GF-D8 (cell line): ENCODE data around the gene TMEM243.

Experiments used
- DNase-seq: peaks from one replicate; lab custom pipeline; 2025; lab: John Stamatoyannopoulos, UW

The TMEM243 gene

DNA sequence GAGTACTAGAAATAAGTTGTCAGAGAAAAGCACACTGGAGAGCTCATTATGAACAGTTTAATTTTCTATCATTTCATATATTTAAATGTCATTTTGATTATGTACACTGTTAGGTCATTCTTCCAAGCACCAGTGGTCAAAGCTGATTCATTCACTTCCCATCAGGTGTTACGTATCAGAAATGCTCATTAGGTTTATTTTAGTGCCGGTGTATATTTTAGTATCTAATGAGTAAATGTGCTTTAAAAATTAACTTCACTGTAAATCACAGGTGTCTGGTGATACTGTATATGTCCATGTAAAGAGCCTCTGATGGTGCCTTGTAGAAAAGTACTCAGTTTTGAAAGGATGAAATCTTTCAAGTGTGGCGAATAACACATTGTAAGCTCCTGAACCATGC is 63.7 kb downstream of the TMEM243 start:
- DNase-seq, result no peak

DNA sequence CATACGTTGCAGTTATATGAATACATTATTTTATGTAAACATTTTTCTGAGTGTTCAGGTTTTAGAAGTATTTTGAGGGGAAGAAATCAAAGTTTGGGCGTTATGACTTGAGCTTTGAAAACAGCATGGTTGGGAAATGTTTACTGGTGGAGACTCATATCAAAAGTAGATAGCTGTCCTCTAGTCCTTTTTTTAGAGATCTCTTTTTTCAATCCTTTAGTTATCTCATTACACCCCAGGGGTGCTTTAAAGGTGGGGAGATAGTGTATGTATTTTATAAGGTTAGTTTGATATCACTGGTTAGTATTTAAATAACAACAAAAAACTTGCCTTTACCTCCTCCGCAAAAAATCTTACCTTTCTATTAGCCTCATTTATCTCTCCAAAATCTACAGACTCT is 65.0 kb downstream of the TMEM243 start:
- no peak for DNase-seq

DNA sequence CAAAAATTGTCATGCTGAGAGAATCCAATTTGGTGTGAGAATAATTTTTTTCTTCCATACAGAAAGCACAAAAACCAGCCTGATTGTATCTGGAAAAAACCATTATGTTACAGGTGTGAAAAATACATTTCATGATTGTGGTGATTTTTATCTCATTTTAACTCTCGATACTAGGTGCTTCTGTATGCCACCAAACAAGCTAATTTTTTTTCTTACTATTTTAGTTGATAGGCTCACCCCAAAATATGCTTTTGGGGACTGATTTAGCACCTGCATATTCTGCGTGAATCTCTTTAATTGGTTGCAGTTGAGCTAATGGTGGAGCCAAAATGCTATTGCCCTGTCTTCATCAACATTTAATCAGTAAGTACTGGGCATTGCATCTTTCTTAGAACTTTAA is 65.4 kb downstream of the TMEM243 start:
- no peak for DNase-seq

DNA sequence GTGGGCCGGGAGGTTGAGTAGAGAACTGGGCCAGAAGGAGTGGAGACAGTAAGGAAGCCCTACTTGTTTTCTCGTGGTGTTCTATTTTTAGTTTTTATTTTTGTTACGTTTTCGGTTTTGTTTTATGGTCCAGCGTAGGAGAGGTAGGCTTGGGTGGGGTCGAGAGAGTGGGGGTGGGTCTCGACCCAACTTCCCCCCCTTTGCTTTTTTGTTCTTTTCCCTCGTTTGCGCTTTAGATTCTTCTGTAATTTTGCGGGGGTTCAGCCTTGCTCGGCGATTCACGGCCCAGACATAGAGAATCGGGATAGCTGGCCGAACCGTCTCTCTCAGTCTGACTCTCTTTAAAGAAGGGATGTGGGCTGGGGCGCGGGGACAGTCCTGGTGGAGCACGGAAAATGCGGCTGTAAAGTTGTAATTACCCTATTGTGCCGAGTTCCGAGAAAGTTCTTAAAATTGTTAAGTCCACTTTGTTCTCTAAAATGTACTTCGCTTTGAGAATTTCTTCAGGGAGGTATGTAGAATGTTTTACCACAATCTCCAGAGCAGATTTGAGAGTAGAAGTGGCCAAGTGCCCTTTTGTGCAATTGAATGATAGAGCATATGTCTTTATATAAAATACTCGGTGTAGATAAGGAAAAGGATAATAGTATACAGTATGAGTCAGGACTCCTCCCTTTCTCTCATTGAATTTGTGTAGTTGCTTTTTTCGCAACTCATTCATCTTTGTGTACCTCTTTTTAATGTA is 66.5 kb downstream of the TMEM243 start:
- DNase-seq, result no peak

DNA sequence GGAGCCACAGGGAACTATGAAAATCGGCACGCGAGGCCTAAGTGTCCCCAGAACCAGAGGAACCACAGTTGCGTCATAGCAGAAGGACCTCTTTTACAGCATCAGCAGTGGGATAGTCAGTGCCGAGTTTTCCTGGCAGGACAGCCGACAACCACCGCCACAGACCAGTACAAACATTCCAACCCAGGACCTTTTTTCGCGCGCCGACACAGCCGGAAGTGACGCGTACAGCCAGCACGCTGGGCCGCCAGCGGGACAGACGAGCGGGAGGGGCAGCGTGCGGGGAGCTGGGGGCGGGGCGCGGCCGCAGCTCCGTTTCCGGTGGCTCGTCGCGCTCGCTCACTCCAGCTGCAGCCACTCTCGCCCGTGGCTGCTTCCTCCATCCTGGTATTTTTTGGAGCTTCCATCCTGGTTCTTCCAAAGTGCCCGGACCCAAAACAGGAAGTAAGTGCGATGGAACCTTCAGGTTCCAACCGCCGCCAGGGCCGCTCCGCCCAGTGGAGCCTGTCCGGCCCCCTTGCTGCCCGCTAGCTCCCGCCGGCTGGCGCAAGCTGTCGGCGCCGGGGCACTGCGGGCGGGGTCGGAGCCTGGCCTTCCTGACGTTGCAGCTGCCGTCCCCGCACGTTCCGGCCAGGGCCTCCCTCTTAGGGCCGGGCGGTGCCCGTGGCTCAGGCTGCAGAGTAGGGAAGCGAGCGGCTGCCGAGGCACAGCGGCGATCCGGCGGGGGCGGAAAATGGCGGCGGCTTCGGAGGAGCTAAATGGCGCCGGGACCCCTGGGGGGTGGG is 67.2 kb downstream of the TMEM243 start, which contains the start of gene DMTF1:
DMTF1 (plus strand) TSS at position 342 of the 785 bp plus-strand sequence. CDS start 12,489 bp downstream, outside the sequence.
- peak; percentile 91 for DNase-seq

DNA sequence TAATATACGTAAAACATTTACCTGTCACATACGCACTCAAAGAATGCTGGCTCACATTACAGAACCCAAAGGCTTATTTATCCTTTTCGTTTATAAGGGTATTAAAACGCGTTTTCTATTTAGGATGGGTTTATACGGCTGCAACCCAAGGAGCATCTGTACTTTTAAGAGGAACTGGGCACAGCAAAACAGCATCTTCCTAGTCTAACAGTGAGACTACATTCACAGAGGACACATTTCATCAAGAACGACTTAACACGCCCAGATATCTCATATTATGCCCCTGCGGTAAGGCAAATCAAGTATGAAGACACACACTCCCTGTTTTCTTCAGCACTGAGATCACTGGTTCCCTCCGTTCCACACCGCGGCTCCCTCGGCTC is 67.8 kb downstream of the TMEM243 start:
- peak; percentile 71 for DNase-seq

DNA sequence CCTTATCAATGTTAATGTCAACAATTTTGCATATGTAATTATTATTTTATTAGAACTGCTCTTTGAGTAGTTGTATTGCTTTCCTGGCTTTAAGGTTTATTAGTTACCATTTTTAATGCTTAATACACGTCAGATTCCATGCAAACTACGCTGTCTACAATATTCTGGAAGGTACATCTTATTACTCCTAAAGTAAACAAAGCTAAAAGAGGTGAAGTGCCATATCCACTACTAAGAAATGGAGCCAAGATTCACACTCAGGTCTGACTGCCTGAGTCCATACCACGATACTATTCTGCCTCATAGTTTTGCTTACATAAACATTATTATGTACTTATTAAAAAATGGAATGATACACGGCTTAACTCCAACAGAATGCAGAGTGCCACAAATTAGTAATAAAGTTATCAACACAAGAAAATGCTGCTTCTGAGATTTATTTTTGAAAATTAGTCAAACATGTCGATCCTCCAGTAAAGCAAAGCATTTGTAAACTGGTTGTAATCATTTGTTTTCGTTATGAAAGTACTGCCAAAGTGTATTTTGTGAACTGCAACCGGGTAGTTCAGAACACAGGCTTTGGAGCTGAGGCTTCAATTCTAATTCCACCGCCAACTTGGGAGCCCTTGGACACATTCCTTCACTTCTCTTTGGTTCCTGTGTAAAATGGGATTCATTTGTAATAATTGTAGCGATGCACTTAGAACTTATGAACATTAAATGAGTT is 68.4 kb downstream of the TMEM243 start:
- DNase-seq, result no peak

DNA sequence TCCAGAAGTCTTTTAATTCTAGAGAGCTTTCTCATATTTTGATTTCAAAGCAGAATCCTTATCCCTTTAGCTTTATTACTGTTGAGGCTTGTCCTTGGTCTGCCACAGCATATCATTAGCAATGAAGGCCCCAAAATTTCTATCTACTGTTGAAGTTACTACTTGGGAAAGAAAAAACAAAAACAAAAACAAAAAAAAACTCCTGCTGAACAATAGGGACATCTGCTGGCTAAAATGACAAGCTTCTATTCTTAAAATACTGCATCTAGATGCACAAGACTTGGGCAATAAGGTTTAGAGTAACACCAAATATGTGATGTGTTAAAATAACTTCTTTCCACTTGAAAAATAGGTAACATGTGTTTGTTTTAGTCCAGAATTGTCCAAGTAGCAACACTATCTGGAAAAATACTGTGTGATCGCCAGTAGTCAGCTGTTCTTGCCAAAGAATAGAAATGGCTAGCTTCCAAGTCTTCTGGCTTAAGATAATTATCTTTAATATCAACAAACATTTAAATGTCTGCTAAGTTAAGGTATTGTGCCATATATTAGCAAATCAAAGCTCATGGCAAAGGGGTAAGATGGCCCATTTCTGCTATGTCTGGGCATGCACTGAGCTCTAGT is 71.1 kb downstream of the TMEM243 start:
- DNase-seq, result peak; percentile 25

DNA sequence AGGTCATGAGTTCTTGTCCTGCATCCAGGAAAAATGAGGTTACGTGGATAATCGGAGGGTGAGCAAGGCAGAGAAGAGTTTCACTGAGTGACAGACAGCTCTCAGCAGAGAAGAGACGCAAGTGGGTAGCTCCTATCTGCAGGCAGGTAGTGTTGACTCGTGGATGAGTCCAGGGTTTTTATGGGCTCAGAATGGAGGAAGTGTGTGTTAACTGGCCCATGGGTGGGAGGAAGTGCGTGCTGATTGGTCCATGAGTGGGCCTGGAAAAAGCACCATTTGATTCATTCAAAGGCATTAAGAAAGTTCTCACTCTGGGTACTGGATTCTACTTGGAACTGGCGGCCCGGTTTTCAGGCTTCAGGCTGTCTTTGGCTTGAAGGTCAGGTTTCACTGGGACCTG is 72.0 kb downstream of the TMEM243 start:
- DNase-seq, result no peak

DNA sequence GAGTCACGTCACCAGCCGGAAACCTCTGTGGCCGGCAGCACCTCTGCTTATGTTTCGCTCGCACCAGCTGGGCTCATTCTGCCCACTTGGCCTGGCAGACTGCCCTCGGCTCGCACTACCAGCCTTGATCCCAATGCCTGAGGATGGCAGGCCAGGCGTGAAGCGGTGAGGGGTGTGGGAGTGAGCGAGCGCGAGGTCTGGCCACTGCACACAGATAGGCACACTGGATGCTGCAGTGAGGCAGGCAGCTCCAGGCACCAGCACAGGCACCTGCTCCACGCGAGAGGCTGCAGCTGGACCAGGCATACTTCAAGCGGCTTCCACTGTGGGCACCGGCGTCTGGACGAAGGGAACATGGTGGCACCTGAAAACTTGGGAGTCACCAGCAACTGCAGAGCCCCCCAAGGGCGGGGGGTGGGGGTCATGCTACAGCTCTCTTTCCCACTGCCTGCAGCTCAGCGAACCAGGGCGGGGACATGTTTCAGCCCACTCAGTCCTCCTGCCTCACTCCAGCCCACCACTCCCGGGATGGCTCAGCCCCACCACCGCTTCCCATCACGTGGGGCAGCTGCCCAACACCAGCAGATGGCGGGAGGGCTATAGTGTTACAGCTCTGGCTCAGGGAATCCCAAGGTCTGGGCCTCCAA is 72.7 kb downstream of the TMEM243 start:
- no peak for DNase-seq
